Eye (tissue), 1 donor: ENCODE data around the gene TMEM138.

Experiments
- DNase-seq: peaks from one replicate; pipeline ENCODE4 v3.0.0-alpha.2; 2015

Gene TMEM138

GRCh38 chr11:61342207-61342803 is 19.9 kb upstream of the TMEM138 start:
- DNase-seq: no peak

- no peak for DNase-seq
These were observed 18.1 kb upstream of the TMEM138 start for GRCh38 chr11:61343792-61344745.

GRCh38 chr11:61345170-61345610 is 17.0 kb upstream of the TMEM138 start:
- peak; percentile 30 for DNase-seq

- DNase-seq: no peak
These were observed 16.0 kb upstream of the TMEM138 start for GRCh38 chr11:61345954-61346843.

- no peak for DNase-seq
These were observed 14.2 kb upstream of the TMEM138 start for GRCh38 chr11:61347916-61348461.

GRCh38 chr11:61349189-61349751 is 12.9 kb upstream of the TMEM138 start:
- DNase-seq: no peak

GRCh38 chr11:61349916-61350315 is 12.3 kb upstream of the TMEM138 start:
- DNase-seq: no peak

GRCh38 chr11:61350336-61350735 is 11.8 kb upstream of the TMEM138 start:
- no peak for DNase-seq

- DNase-seq: no peak
These were observed 11.4 kb upstream of the TMEM138 start for GRCh38 chr11:61350803-61351202.

- DNase-seq: no peak
These were observed 10.1 kb upstream of the TMEM138 start for GRCh38 chr11:61352038-61352437.

- DNase-seq: no peak
These were observed 8.8 kb upstream of the TMEM138 start for GRCh38 chr11:61353131-61354067.

- DNase-seq: no peak
These were observed 8.0 kb upstream of the TMEM138 start for GRCh38 chr11:61354208-61354607.

GRCh38 chr11:61356706-61357105 is 5.5 kb upstream of the TMEM138 start:
- DNase-seq: no peak

GRCh38 chr11:61357233-61357893 is 4.8 kb upstream of the TMEM138 start:
- no peak for DNase-seq

- no peak for DNase-seq
These were observed 4.3 kb upstream of the TMEM138 start for GRCh38 chr11:61357894-61358239.

- no peak for DNase-seq
These were observed 3.6 kb upstream of the TMEM138 start for GRCh38 chr11:61358566-61358965.

- DNase-seq: no peak
These were observed 2.7 kb upstream of the TMEM138 start for GRCh38 chr11:61359516-61359915.

- DNase-seq: no peak
These were observed 885 bp upstream of the TMEM138 start for GRCh38 chr11:61361237-61361740.

GRCh38 chr11:61362542-61362875 is 335 bp downstream of the TMEM138 start:
- no peak for DNase-seq

- no peak for DNase-seq
These were observed 2.0 kb downstream of the TMEM138 start for GRCh38 chr11:61364012-61364675.
